ENCODE results near the gene TMEM40.

DNA sequence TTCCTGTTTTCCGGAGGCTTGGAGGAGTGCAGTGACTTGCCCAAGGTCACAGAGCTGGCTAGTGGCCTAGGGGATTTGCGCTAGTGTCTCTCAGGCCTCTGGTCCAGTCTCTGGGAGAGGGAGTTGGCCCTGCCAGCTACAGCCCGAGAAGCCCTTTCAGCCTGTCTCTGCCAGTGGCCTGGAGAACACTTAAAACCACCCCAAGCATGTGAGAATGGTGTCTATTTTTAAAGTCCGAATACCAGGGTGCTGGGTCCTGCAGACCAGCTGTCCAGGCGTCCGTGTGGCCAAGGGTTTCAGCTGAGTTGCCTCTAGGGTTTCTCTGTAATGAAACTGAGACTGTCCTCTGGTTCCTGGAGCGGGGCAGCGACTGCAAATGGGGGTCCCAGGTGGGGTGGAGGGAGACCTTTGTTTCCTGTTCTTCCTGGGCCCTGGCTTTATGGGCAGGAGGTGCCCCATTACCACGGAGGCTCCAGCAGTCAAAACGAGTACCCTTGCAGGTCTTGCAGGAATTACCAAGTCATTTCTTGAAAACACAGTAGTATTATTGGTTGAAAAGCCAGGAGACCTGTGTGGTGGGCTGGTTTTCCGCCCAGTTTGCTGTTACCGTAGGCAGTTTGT is 39.6 kb upstream of the TMEM40 start:
- TF ChIP-seq, protein P1, sequence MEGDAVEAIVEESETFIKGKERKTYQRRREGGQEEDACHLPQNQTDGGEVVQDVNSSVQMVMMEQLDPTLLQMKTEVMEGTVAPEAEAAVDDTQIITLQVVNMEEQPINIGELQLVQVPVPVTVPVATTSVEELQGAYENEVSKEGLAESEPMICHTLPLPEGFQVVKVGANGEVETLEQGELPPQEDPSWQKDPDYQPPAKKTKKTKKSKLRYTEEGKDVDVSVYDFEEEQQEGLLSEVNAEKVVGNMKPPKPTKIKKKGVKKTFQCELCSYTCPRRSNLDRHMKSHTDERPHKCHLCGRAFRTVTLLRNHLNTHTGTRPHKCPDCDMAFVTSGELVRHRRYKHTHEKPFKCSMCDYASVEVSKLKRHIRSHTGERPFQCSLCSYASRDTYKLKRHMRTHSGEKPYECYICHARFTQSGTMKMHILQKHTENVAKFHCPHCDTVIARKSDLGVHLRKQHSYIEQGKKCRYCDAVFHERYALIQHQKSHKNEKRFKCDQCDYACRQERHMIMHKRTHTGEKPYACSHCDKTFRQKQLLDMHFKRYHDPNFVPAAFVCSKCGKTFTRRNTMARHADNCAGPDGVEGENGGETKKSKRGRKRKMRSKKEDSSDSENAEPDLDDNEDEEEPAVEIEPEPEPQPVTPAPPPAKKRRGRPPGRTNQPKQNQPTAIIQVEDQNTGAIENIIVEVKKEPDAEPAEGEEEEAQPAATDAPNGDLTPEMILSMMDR (IDR thresholded peaks at IDR 0.05; ENCODE audit: borderline replicate concordance, extremely low read depth, low read length, poor library complexity, severe bottlenecking) = no peak
- no peak for TF ChIP-seq EZH2 (IDR thresholded peaks at IDR 0.05; ENCODE audit: borderline replicate concordance, low read depth, low read length, severe bottlenecking)
